Cardiac septum (tissue), 1 donor: ENCODE results near the gene MSANTD3. TPM values are rescaled to one million over a fixed set of nuclear protein-coding genes. Genes with fewer than 3 reads are reported as not detected.
"Not testable (repeated sequence)": the region's sequence is repeated elsewhere in the genome, so short reads cannot be mapped to it uniquely, and the experiment has no call there.

ENCODE experiments used
- DNase-seq: peaks from one replicate; pipeline ENCODE4 v3.0.0-alpha.2; 2020; ENCODE audit warnings: low spot score
- intact Hi-C: fragments of 100-400 bp; cut with DNase I; formaldehyde crosslinking; loops from one replicate; pipeline ENCODE4 v1.14.0; 2022
- long read RNA-seq: library from polyadenylated mRNA; unstranded; transcript quantifications from one replicate; pipeline ENCODE4 v2.0.0, GENCODE V29; 2021
- total RNA-seq: library from RNA; stranded (reverse); fragmentation: NEBNext Ultra II Directional; extraction: Animal tissue kit (Norgen Biotek cat#: 25700); gene quantifications from one replicate; pipeline ENCODE4 v1.2.1, GENCODE V29; 2021
- donor health status: DM: no; HTN: no; CAD: no.

Gene MSANTD3, protein sequence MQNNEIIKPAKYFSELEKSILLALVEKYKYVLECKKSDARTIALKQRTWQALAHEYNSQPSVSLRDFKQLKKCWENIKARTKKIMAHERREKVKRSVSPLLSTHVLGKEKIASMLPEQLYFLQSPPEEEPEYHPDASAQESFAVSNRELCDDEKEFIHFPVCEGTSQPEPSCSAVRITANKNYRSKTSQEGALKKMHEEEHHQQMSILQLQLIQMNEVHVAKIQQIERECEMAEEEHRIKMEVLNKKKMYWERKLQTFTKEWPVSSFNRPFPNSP
- 32.3 TPM for total RNA-seq
- long read RNA-seq, transcript MSANTD3-203 (3 exons, 1,362 nt): major isoform, 63 of 70 reads
- long read RNA-seq, partial matches to known transcripts: 3 of 70 reads
- long read RNA-seq, other reads (novel, unspliced or antisense): 2 of 70 reads

DNA sequence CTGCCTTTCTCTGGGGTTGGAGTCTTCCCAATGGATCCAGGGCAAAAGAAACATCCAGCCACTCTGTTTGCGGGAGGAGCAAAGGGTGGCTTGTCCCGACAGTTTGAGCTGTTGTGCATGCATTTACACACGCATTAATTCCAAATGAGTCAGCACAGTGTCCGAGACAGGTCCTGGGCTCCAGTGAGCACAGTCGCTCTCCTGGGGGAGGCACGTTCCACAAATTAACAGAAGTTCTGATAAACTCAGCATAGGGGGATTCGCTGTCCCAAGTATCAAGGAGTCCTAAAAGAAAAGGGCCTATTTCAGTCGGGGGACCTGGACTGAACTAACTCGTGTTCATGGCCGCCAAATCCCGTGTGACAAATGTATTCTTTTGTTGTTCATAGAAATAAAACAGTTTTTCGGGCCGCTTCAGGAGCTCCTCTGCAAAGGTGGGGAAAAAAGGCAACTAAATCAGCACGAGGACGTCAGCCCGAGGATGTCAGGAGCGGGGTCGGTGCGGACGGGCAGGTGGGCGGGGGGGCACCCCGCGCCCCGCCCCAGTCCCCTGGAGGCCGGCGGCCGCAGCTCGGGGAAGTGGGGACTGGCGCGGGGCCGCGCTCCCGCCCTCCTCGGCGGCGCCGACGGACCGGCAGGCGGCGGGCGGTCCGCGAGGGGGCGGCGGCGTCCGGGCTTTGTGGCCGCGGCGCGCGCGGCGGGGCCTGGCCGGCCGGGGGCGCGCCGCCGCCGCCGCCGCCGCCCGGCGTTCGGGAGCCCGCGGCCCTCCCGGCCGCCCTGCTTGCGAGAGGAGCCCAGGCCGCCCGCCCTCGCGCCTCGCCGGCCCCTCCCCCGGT lies at the start of gene MSANTD3:
MSANTD3 (plus strand) TSS at position 614 of the 836 bp plus-strand sequence. CDS start 14,796 bp downstream, outside the sequence.
- peak; percentile 81 for DNase-seq
- intact Hi-C loops: loop anchor here (5.0 to 10.0 kb wide), 3 partner anchors 74 to 602 kb away; partner anchors contain the start of genes NR4A3 and TEX10

DNA sequence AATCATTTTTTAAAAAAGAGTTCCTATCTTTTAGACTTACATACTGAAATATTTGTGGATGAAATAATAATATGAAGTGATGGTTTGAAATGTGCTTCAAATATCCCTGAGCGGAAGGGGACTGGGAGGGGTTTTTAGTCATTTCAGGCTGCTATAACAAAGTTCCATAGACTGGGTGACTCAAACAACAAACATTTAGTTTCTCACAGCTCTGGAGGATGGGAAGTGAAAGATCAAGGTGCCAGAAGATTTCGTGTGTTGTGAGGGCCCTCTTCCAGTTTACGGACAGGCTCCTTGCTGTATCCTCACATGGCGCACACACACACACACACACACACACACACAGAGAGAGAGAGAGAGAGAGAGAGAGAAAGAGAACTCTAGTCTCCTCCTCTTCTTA lies 47.1 kb upstream of the MSANTD3 start:
- intact Hi-C loops: no loop called here
- DNase-seq: no peak

DNA sequence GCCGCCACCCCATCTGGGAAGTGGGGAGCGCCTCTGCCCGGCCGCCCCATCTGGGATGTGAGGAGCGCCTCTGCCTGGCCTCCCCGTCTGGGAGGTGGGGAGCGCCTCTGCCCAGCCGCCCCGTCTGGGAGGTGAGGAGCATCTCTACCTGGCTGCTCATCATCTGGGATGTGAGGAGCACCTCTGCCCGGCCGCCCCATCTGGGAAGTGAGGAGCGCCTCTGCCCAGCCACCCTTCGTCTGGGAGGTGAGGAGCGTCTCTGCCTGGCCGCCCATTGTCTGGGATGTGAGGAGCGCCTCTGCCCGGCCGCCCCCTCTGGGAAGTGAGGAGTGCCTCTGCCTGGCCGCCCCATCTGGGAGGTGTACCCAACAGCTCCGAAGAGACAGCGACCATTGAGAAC lies 34.0 kb upstream of the MSANTD3 start:
- DNase-seq, intact Hi-C loops: not testable (repeated sequence)

DNA sequence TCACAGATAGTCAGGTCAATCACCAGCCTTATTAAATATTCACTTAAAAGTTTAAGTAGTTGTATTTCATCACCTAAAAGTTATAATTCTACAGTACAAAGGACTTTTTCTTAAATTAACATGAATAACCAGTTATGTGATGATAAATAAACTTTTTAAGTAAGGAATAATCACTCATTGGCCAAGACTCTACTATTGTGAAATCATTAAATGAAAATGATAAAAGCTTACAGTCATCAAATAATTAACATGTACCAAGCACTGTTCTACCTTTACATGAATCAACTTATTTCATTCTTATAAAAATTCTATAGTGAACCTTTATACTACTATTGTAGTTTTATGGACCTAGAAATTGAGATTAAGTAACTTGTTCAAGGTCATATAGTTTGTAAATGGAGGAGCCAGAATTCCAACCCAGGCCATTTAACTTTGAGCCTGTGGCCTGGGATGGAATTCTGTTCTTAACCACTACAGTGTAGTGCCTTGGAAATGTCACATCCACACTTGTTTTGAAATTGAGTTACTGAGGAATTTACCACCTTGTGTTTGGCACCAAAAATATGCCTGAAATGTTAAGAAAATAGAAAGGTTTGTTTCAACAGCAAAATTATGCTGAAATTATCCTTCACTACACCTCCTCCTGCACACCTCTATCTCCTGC lies 32.8 kb upstream of the MSANTD3 start:
- no peak for DNase-seq
- intact Hi-C loops: no loop called here

DNA sequence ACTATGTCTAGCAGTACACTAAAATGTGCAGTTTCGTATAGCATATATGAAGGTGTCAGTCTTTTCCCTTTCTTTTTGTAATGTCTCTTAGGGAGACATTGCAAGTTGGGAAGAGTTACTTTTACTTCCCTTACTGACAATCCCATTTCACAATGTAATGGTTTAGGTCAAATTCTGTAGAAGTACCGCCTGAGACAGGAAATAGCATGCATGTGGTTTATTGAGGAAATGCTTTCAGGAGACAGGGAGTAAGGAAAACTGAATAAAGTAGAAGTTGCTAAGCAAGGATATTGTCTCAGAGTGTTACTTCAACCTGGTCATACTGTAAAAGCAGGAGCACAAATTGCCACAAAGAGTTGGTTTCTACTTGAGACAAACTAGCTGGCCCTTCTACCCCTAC lies 32.1 kb upstream of the MSANTD3 start:
- DNase-seq: no peak
- intact Hi-C loops: no loop called here

DNA sequence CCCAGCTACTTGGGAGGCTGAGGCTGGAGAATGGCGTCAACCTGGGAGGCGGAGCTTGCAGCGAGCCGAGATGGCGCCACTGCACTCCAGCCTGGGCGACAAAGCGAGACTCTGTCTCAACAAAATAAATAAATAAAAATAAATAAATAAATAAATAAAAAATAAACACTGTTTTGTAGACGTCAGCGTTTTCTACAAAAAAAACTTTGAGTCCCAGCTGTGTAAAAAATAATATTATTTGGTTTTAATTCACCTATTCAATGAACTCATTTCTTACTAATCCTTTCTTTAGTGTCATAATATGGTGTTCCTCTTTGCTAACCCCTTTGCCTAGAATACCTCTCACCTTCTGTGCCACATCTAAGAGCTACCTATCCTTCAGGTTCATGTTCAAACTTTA lies 30.2 kb upstream of the MSANTD3 start:
- intact Hi-C loops: no loop called here
- no peak for DNase-seq

DNA sequence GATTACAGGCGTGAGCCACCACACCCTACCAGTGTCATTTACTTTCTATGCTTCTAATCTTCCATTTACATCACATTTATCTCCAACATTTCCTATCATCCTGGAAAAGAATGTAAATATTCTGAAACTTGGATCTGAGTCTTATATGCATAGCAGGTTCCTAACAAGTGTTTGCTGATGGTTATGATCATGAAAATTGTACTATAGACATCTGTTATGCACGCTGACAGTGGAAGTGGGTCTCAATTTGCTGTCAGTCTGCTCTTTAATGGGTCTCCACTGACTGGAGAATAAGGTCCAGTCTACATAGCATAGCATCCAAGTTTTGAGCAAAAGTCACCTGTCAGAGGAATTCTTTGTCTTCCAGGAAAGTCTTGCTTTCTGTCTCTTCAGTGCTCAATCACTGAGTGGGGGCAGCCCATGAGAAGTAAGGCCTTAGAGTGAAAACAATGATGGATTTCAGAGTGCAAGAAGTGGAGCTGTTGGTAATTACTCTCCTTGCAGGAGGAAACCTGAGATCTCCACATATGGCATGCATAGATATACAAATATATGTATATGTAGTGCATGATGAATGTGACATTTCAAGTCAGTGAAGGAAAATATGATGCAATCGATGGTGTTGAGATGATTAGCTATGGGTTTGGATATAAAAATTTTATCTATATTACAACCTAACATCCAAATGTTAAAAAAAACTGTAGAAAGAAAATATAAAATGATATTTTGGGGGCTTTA lies 29.2 kb upstream of the MSANTD3 start:
- intact Hi-C loops: no loop called here
- no peak for DNase-seq

DNA sequence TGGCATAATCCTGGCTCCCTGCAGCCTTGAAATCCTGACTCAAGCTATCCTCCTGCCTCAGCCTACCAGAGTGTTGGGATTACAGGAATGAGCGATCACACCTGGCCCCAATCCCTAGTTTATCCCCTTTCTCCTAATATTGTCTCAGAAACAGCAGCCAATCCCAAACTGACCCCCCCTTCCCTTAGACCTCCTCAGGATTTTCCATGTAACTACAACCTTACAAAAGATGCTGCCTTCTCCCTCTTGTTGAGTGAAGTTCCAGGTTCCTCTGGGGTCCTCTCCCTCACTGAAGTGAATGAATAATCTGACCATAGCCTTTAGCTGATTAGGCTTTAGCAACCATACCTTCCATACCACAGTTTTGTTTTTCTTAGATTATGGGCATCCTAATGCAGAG lies 25.9 kb upstream of the MSANTD3 start:
- intact Hi-C loops: no loop called here
- no peak for DNase-seq

DNA sequence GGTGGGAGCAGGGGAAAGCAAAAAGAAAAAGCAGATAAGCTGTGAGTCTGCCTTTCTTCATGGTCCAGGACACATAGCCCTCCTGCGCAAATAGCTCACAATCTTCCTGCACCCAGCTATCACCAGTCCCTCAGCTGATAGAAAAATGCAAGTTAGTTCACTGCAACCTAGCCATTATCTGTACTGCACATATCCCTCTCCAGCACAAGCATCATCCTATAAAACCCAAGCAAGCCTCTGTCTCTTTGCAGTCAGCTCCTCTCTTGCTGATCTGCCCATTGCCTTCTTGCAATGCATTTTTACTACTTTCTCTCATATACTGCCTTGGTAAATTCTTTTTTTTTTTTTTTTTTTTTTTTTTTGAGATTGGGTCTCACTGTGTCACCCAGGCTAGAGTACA lies 20.0 kb upstream of the MSANTD3 start:
- intact Hi-C loops: no loop called here
- DNase-seq: no peak

DNA sequence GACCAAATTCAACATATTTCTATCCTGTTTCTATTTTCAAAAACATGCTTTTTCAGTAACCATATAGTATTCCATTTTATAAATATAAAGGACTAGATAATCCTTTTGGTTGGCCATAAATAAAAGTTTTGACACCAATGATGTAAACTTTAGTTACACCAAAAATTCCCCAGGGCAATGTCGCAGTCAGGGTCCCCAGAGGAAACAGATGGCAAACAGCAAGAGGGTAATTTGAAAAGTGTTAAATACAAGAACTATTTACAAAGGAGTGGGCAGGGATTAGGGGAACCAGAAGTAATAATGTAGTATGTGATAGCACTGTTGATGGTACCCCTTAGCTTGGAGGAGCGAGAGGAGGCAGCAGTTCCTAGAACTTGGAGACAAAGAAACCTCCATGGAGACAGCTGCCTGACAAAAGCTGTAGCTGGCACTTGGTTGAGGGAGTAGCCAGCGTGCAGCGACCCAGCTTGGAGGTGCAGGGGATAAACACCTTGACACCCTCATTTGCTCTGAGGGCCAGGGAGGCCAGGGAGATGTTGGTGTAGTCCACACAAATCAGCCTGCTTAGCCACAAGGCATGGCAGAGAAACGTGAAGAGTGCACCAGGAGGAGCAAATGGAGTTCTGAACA lies 18.3 kb upstream of the MSANTD3 start:
- no peak for DNase-seq
- intact Hi-C loops: no loop called here

DNA sequence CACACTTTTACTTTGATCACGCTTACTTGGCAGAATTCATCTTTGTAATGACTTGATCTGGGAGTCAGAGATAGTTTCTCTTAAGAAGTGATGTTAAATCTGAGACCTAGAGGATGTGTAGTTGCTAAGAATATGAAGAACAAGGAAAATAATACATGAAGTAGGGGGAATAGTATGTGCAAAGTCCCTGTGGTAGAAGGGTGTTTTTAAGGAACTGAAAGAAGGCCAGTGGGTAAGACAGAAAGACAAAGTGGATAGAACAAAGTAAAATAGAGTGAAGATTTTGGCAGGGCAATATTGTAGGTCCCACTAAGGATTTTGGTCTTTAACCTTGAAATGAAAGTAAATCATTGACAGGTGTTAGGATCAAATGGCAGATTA lies 17.8 kb upstream of the MSANTD3 start:
- intact Hi-C loops: no loop called here

DNA sequence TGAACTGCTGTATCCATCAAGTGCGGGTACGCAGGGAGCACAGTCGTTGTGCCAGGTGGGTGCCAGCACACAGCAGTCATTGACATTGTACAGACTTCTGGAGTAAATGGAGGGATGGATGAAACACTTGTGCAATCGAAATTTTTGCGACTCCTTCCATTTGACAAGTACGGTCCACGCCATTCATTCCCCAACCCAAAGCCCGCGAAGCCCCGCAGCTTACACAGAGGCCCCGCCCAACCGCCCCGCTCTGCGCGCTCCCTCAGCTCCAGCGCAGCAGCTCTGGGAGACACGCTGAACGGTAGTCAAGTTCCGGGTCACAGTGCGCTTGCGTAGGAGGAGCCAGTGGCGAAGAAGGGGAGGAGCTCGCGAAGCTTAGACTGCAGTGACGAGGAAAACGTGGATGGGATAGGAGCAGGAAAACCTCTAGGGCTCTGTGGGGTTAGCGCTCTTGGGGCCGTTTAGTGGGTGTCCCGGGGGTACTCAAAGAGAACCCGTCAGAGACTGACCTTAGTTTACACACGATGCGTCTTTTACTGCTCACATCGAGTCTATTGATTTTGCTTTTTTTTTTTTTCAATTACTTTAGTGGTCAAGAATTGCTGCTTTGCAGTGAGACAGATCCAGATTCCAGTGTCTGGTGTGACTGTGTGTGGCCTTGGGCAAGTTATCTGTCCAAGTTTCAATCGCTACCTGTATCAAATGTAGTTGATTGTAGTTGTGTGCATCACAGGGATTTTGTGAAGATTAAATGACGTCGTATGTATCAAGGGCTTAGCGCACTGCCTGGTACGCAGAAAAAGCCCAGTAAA lies 15.3 kb upstream of the MSANTD3 start:
- peak; percentile 95 for DNase-seq
- intact Hi-C loops: loop anchor here (5.0 kb wide), 1 partner anchor 59 kb away; the partner anchor contains the start of gene TEX10

More for the DNA sequence above, 17.8 kb upstream of the MSANTD3 start:
- DNase-seq: no peak

DNA sequence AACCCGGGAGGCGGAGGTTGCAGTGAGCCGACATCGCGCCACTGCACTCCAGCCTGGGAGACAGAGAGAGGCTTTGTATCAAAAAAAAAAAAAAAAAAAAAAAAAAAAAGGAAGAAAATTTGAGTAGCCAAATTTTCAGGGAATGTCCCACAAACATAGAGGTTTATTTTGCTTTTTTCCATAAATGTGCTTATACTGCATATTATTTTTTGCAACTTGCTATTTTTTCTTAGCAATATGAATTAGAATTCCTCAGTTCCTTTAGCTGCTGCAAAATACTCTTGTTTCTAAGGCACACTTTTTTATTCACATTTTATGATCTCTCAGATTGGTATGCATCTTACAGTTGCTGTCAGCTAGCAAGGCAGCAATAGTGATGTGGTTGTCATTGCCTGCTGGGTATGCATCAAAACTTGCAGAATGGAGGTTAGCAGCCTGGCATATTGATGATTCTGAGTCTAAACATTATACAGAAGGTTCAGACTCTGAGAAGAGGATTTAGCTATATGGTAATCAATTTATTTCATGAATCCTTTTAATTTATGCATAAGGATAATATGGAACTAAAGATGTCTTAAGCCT lies 13.0 kb upstream of the MSANTD3 start:
- no peak for DNase-seq
- intact Hi-C loops: loop anchor here (5.0 kb wide), 1 partner anchor 62 kb away; the partner anchor contains the start of gene TEX10

DNA sequence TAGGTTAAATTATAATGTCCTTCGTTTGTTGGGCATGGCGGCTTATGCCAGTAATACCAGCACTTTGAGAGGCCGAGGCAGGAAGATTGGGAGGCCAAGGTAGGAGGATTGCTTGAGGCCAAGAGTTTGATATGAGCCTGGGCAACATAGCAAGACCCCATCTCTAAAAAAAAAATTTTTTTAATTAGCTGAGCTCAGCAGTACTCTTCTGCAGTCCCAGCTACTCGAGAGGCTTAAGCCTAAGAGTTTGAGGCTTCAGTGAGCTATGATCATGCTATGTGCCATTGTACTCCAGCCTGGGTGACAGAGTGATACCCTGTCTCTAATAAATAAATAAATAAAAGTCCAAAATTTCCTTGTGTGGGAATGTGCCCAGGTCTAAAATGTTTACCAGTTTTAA lies 9.1 kb upstream of the MSANTD3 start:
- intact Hi-C loops: no loop called here
- DNase-seq: no peak

DNA sequence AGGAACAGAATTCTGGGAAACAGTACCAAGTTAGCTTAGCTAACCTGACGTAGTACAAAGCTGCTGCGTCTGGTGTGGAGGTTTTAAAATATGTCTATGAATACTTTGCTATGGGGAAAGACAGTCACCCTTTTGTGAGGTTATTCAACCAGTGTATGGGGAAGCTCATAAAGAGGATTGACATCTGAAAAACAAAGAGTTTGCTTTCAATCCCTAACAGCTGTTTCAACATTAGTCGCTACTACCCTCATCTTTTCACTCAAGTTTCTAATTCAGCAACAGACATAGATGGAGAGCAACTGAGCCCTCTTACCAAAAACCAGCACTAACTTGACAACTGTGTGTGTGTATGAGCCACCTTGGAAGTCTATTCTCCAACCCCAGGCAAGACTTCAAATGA lies 7.8 kb upstream of the MSANTD3 start:
- no peak for DNase-seq
- intact Hi-C loops: no loop called here

DNA sequence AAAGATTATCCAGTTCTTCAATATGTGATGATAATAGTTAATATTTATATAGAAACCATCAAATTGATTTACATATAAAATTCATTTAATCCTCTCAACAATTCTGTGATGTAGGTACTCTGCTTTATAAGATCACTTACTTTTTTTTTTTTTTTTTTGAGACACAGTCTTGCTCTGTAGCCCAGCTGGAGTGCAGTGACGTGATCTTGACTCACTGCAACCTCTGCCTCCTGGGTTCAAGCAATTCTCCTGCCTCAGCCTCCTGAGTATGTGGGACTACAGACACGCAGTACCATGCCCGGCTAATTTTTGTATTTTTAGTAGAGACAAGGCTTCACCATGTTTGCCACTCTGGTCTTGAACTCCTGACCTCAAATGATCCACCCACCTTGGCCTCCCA lies 5.8 kb upstream of the MSANTD3 start:
- intact Hi-C loops: loop anchor here (10.0 kb wide), 1 partner anchor 596 kb away; the partner anchor contains the start of gene NR4A3
- DNase-seq: not testable (repeated sequence)

DNA sequence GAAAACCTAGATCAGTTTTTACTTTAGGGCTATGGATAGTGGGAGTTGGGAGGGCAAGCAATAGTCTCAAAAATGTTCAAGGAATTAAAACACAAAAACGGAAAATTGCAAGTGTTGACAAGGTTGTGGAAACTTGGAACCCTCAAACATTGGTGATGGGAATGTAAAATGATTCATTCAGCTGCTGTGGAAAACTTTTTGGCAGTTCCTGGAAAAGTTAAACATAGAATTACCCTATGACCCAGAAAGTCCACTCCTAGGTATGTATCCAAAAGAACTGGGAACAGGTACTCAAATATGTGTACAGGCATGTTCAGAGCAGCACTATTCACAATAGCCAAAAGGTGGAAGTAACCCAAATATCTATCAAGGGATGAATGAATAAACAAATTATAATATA lies 1.2 kb upstream of the MSANTD3 start:
- DNase-seq: no peak
- intact Hi-C loops: loop anchor here (5.0 to 10.0 kb wide), 3 partner anchors 73 to 601 kb away; partner anchors contain the start of genes NR4A3 and TEX10

DNA sequence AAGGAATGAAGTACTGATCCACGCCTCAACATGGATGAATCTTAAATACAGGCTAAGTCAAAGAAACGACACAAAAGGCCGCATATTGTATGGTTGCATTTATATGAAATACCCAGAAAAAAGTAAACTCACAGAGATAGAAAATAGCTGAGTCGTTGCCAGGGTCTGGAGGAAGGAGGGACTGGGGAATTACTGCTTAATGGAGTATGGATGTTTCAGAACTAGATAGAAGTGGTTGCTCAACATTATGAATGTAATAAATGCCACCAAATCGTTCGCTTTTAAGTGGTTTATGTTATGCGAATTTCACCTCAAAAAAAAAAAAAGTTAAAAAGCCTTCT lies 784 bp upstream of the MSANTD3 start:
- intact Hi-C loops: loop anchor here (5.0 to 10.0 kb wide), 3 partner anchors 74 to 601 kb away; partner anchors contain the start of genes NR4A3 and TEX10
- no peak for DNase-seq
